ENCODE data around the gene PLXNC1. TPM values are rescaled to one million over a fixed set of nuclear protein-coding genes. Genes with fewer than 3 reads are reported as not detected.

PLXNC1 gene
- total RNA-seq, 3 donors from 2014 or later: 5.2 to 13.2 (median 6.2) TPM

GRCh38 chr12:94218233-94218632 lies 69.9 kb downstream of the PLXNC1 start:
- H3K36me3 ChIP-seq (ENCODE audit: low read depth): no peaks in the 10 kb centered on the region
- H3K4me3 ChIP-seq: no peak overlapping the region
- no peak for TF ChIP-seq CTCF (IDR thresholded peaks at IDR 0.05)
- no peaks in the 10 kb centered on the region for H3K9me3 ChIP-seq
- ATAC-seq: no peak
- no peak for DNase-seq
- no peaks in the 10 kb centered on the region for H3K4me1 ChIP-seq (ENCODE audit: low read depth)
- intact Hi-C loops (cut with DNase I, micrococcal nuclease): no loop called here

GRCh38 chr12:94219622-94220302 lies 71.4 kb downstream of the PLXNC1 start:
- Histone ChIP-seq H3K36me3 (ENCODE audit: low read depth) (no peaks in the 10 kb centered on the region), H3K4me3 (no peak overlapping the region), H3K4me1 (ENCODE audit: low read depth) (no peaks in the 10 kb centered on the region), H3K9me3 (no peaks in the 10 kb centered on the region)
- DNase-seq: no peak
- no peak for TF ChIP-seq CTCF (IDR thresholded peaks at IDR 0.05)
- no peak for ATAC-seq
- intact Hi-C loops (cut with DNase I, micrococcal nuclease): no loop called here

GRCh38 chr12:94220804-94221203 lies 72.4 kb downstream of the PLXNC1 start:
- DNase-seq (no peak), ATAC-seq (no peak)
- H3K4me1 ChIP-seq (ENCODE audit: low read depth): no peaks in the 10 kb centered on the region
- no peaks in the 10 kb centered on the region for H3K36me3 ChIP-seq (ENCODE audit: low read depth)
- H3K9me3 ChIP-seq: no peaks in the 10 kb centered on the region
- no peak for TF ChIP-seq CTCF (IDR thresholded peaks at IDR 0.05)
- H3K4me3 ChIP-seq: no peak overlapping the region
- intact Hi-C loops (cut with DNase I, micrococcal nuclease): no loop called here

- no peak for ATAC-seq
- no peak for TF ChIP-seq CTCF (IDR thresholded peaks at IDR 0.05)
- H3K9me3 ChIP-seq: no peaks in the 10 kb centered on the region
Observed at GRCh38 chr12:94222351-94223084, 74.1 kb downstream of the PLXNC1 start.

GRCh38 chr12:94223842-94224241 lies 75.5 kb downstream of the PLXNC1 start:
- intact Hi-C loops (cut with DNase I, micrococcal nuclease): no loop called here
- no peak for ATAC-seq
- no peak for TF ChIP-seq CTCF (IDR thresholded peaks at IDR 0.05)

More at GRCh38 chr12:94222351-94223084, 74.1 kb downstream of the PLXNC1 start:
- Histone ChIP-seq H3K4me1 (ENCODE audit: low read depth) (no peaks in the 10 kb centered on the region), H3K36me3 (ENCODE audit: low read depth) (no peaks in the 10 kb centered on the region), H3K4me3 (no peak overlapping the region)
- DNase-seq: no peak
- intact Hi-C loops (cut with DNase I, micrococcal nuclease): no loop called here

More at GRCh38 chr12:94223842-94224241, 75.5 kb downstream of the PLXNC1 start:
- H3K4me1 ChIP-seq (ENCODE audit: low read depth): no peaks in the 10 kb centered on the region
- H3K9me3 ChIP-seq: no peaks in the 10 kb centered on the region
- H3K4me3 ChIP-seq: no peak overlapping the region
- H3K36me3 ChIP-seq (ENCODE audit: low read depth): no peaks in the 10 kb centered on the region
- no peak for DNase-seq
